ENCODE measurements around the gene FARS2.
"Not testable (repeated sequence)": the region's sequence is repeated elsewhere in the genome, so short reads cannot be mapped to it uniquely, and the experiment has no call there.

The FARS2 gene

GRCh38 chr6:5540370-5540769 is 279.1 kb downstream of the FARS2 start:
- DNase-seq (ENCODE audit: low spot score): peak; percentile 18

GRCh38 chr6:5541025-5541424 is 279.7 kb downstream of the FARS2 start:
- DNase-seq (ENCODE audit: low spot score): no peak

GRCh38 chr6:5541751-5542432 is 280.6 kb downstream of the FARS2 start:
- DNase-seq (ENCODE audit: low spot score): no peak

GRCh38 chr6:5547556-5547955 is 286.2 kb downstream of the FARS2 start:
- DNase-seq (ENCODE audit: low spot score): peak; percentile 18

- DNase-seq (ENCODE audit: low spot score): no peak
Measured at GRCh38 chr6:5550631-5551030, 289.3 kb downstream of the FARS2 start.

GRCh38 chr6:5552243-5552642 is 290.9 kb downstream of the FARS2 start:
- no peak for DNase-seq (ENCODE audit: low spot score)

- DNase-seq (ENCODE audit: low spot score): no peak
Measured at GRCh38 chr6:5553767-5554166, 292.5 kb downstream of the FARS2 start.

- no peak for DNase-seq (ENCODE audit: low spot score)
Measured at GRCh38 chr6:5554226-5554625, 292.9 kb downstream of the FARS2 start.

- DNase-seq (ENCODE audit: low spot score): no peak
Measured at GRCh38 chr6:5556011-5556410, 294.7 kb downstream of the FARS2 start.

- DNase-seq (ENCODE audit: low spot score): no peak
Measured at GRCh38 chr6:5557506-5557905, 296.2 kb downstream of the FARS2 start.

- DNase-seq (ENCODE audit: low spot score): no peak
Measured at GRCh38 chr6:5559651-5560050, 298.3 kb downstream of the FARS2 start.

GRCh38 chr6:5562277-5562676 is 301.0 kb downstream of the FARS2 start:
- no peak for DNase-seq (ENCODE audit: low spot score)

GRCh38 chr6:5563086-5563485 is 301.8 kb downstream of the FARS2 start:
- DNase-seq (ENCODE audit: low spot score): no peak

- not testable (repeated sequence) for DNase-seq (ENCODE audit: low spot score)
Measured at GRCh38 chr6:5564746-5565145, 303.4 kb downstream of the FARS2 start.

GRCh38 chr6:5565971-5566370 is 304.7 kb downstream of the FARS2 start:
- no peak for DNase-seq (ENCODE audit: low spot score)

- no peak for DNase-seq (ENCODE audit: low spot score)
Measured at GRCh38 chr6:5566718-5567117, 305.4 kb downstream of the FARS2 start.

GRCh38 chr6:5567352-5567751 is 306.0 kb downstream of the FARS2 start:
- DNase-seq (ENCODE audit: low spot score): no peak

GRCh38 chr6:5567890-5568289 is 306.6 kb downstream of the FARS2 start:
- DNase-seq (ENCODE audit: low spot score): no peak

- DNase-seq (ENCODE audit: low spot score): no peak
Measured at GRCh38 chr6:5569491-5569890, 308.2 kb downstream of the FARS2 start.

- no peak for DNase-seq (ENCODE audit: low spot score)
Measured at GRCh38 chr6:5570641-5571040, 309.3 kb downstream of the FARS2 start.

- no peak for DNase-seq (ENCODE audit: low spot score)
Measured at GRCh38 chr6:5580736-5581581, 319.6 kb downstream of the FARS2 start.

GRCh38 chr6:5582762-5583161 is 321.4 kb downstream of the FARS2 start:
- no peak for DNase-seq (ENCODE audit: low spot score)

- DNase-seq (ENCODE audit: low spot score): no peak
Measured at GRCh38 chr6:5583528-5583927, 322.2 kb downstream of the FARS2 start.

GRCh38 chr6:5584078-5584482 is 322.8 kb downstream of the FARS2 start:
- no peak for DNase-seq (ENCODE audit: low spot score)

All from Ammon's horn (tissue), 1 donor.